Prostate gland (tissue), 2 donors: ENCODE measurements around the gene PLXNB2.

Experiments used
- POLR2AphosphoS5 ChIP-seq: sonication (generic); formaldehyde crosslinking; IDR thresholded peaks from one replicate; pipeline ENCODE4 v1.6.1; 2017; ENCODE audit warnings: antibody characterized with exemption
- TF ChIP-seq, protein P1 (sequence below), 4 experiments: fragments of 200-600 bp in 2 of 4; fragments of 450-650 bp in 2 of 4; sonication (generic) in 2 of 4; IDR thresholded peaks; 1 replicate in 3 of 4; 2 replicates in 1 of 4; pipeline ENCODE4 v1.5.1; 2016 to 2019; ENCODE audit warnings: antibody characterized with exemption in 4 of 4, mild to moderate bottlenecking in 2 of 4, moderate library complexity in 2 of 4

DNA sequence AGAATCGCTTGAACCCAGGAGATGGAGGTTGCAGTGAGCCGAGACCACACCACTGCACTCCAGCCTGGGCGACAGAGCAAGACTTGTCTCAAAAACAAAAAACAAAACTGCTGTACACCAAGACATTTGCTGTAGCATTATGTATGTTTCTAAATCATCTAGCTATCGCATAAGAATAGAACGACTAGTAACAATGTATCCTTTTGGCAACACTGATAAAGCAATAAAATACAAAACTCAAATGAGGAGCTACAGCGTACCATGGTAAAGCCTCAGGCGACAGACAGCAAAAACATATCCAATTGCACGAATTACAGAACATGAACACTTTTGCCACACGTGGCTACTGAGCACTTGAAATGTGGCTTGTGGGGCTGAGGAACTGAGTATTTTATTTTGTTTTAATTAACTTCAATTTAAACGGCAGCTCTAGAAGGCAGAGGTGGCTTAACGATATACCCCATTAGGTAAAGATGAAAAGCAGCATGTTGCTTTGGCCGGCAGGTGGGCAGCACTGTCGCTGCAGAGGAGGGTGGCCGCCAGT lies 65.0 kb downstream of the PLXNB2 start:
- TF ChIP-seq, protein P1, sequence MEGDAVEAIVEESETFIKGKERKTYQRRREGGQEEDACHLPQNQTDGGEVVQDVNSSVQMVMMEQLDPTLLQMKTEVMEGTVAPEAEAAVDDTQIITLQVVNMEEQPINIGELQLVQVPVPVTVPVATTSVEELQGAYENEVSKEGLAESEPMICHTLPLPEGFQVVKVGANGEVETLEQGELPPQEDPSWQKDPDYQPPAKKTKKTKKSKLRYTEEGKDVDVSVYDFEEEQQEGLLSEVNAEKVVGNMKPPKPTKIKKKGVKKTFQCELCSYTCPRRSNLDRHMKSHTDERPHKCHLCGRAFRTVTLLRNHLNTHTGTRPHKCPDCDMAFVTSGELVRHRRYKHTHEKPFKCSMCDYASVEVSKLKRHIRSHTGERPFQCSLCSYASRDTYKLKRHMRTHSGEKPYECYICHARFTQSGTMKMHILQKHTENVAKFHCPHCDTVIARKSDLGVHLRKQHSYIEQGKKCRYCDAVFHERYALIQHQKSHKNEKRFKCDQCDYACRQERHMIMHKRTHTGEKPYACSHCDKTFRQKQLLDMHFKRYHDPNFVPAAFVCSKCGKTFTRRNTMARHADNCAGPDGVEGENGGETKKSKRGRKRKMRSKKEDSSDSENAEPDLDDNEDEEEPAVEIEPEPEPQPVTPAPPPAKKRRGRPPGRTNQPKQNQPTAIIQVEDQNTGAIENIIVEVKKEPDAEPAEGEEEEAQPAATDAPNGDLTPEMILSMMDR (IDR thresholded peaks at IDR 0.05), result no peak
- TF ChIP-seq POLR2AphosphoS5, result no peak
